ENCODE measurements around the gene ASS1. TPM values are rescaled to one million over a fixed set of nuclear protein-coding genes. Genes with fewer than 3 reads are reported as not detected.
A peak's percentile ranks its signal among the peaks of the same experiment; 100 is the strongest.

The ASS1 gene
- total and polyA plus RNA-seq, 2 of the 13 experiments (the other 11 are each of a cell fraction or from before 2014, with no cell fraction given) = 77.6 to 122 TPM

GRCh38 chr9:130499804-130500263 lies 55.1 kb downstream of the ASS1 start (continued):
- TF ChIP-seq PCBP2 (optimal IDR thresholded peaks at IDR 0.05; ENCODE audit: low read depth, low read length, poor library complexity, severe bottlenecking) (no peak), MEIS1 (CRISPR knock-in tag; IDR thresholded peaks at IDR 0.05; ENCODE audit: borderline replicate concordance) (peak; percentile 78; the same call in 1 of the 2 replicates), HIC2 (CRISPR knock-in tag; IDR thresholded peaks at IDR 0.05; ENCODE audit: low read depth) (peak; percentile 97), ZNF333 (CRISPR knock-in tag; IDR thresholded peaks at IDR 0.05; ENCODE audit: borderline replicate concordance) (no peak), USF2 (IDR thresholded peaks at IDR 0.05; ENCODE audit: low read depth, low read length) (0 out of 2 replicates have a peak, but pooled peaks have one; percentile 23), USF2 (CRISPR knock-in tag; IDR thresholded peaks at IDR 0.05; ENCODE audit: borderline replicate concordance) (peak; percentile 24; the same call in 1 of the 2 replicates), ISX (CRISPR knock-in tag; conservative IDR thresholded peaks at IDR 0.05) (no peak), MIER3 (CRISPR knock-in tag; IDR thresholded peaks at IDR 0.05; ENCODE audit: borderline replicate concordance) (peak; percentile 61; the same call in 1 of the 2 replicates), NCOA2 (CRISPR knock-in tag; IDR thresholded peaks at IDR 0.05) (peak; percentile 36; the same call in 1 of the 2 replicates), KLF15 (CRISPR knock-in tag; IDR thresholded peaks at IDR 0.05; ENCODE audit: borderline replicate concordance) (no peak), ZNF225 (CRISPR knock-in tag; IDR thresholded peaks at IDR 0.05) (0 out of 2 replicates have a peak, but pooled peaks have one; percentile 13), RELA (CRISPR knock-in tag; IDR thresholded peaks at IDR 0.05) (no peak), ZNF264 (CRISPR knock-in tag; IDR thresholded peaks at IDR 0.05) (no peak), KDM5B (CRISPR knock-in tag; IDR thresholded peaks at IDR 0.05; ENCODE audit: borderline replicate concordance) (no peak), NCOA5 (CRISPR knock-in tag; IDR thresholded peaks at IDR 0.05) (no peak), ZNF891 (CRISPR knock-in tag; IDR thresholded peaks at IDR 0.05) (no peak), ZNF501 (CRISPR knock-in tag; IDR thresholded peaks at IDR 0.05) (no peak), SP4 (CRISPR knock-in tag; IDR thresholded peaks at IDR 0.05) (peak; percentile 37), NBN (conservative IDR thresholded peaks at IDR 0.05) (no peak), TP53 (CRISPR knock-in tag; conservative IDR thresholded peaks at IDR 0.05) (no peak), ZNF83 (CRISPR knock-in tag; IDR thresholded peaks at IDR 0.05; ENCODE audit: borderline replicate concordance) (0 out of 2 replicates have a peak, but pooled peaks have one; percentile 47), ZFYVE20 (CRISPR knock-in tag; IDR thresholded peaks at IDR 0.05; ENCODE audit: borderline replicate concordance, low read depth) (no peak), HNRNPK (IDR thresholded peaks at IDR 0.05; ENCODE audit: low read depth, low read length, poor library complexity, severe bottlenecking) (no peak), TEAD2 (CRISPR knock-in tag; IDR thresholded peaks at IDR 0.05) (no peak), DMAP1 (CRISPR knock-in tag; IDR thresholded peaks at IDR 0.05) (peak; percentile 94)

All from HepG2 (cell line).